HCT116 (cell line): Measurements from ENCODE around the gene CYP27A1. TPM values are rescaled to one million over a fixed set of nuclear protein-coding genes. Genes with fewer than 3 reads are reported as not detected.

Source experiments
- ATAC-seq: fragments of 200-7000 bp; cut with Tn5 transposase; 2 replicates; pipeline ENCODE4 v1.9.1; 2020; ENCODE audit warnings: mild to moderate bottlenecking, moderate library complexity
- BruUV-seq: library from RNA; stranded (reverse); fragments of 400-500 nt; replicated peaks from 2 replicates; lab custom pipeline; 2021; lab: Mats Ljungman, UMichigan
- CTCF ChIA-PET: fragments of 300-600 bp; sonication (Branson Sonifier 250); formaldehyde crosslinking; loops from one replicate; lab custom pipeline; 2021; ENCODE audit warnings: antibody characterized with exemption; lab: Charles Lee
- POLR2A ChIA-PET: fragments of 300-600, 350-600 bp; sonication (Branson Sonifier 250); formaldehyde crosslinking; loops from one replicate; lab custom pipeline; 2021; ENCODE audit warnings: antibody characterized with exemption; lab: Charles Lee
- RAD21 ChIA-PET, 2 experiments: fragments of 300-600 bp; sonication (Branson Sonifier 250); formaldehyde crosslinking; loops; one replicate each; lab custom pipeline; 2023; ENCODE audit warnings: low total read pairs in 2 of 2; ENCODE audit not compliant: uncharacterized antibody in 2 of 2, unreplicated experiment in 2 of 2, low non-redundant PET in 1 of 2; lab: Charles Lee
- DNase-seq: peaks from one replicate; pipeline ENCODE4 v3.0.0-alpha.2; 2010; ENCODE audit warnings: low read depth, low spot score
- H2AFZ ChIP-seq: fragments of 200-600 bp; shearing (Covaris generic), sonication (generic); 2 replicates; pipeline ENCODE4 v1.6.1; 2017; ENCODE audit warnings: low read depth, mixed run types, mixed read lengths, antibody characterized with exemption, low read length; ENCODE audit not compliant: poor library complexity, severe bottlenecking
- H3K27ac ChIP-seq: 2 replicates; pipeline ENCODE4 v1.5.1; 2012; ENCODE audit warnings: low read depth, low read length
- H3K27me3 ChIP-seq: fragments of 200-600 bp; sonication (generic); 2 replicates; pipeline ENCODE4 v1.6.1; 2016; ENCODE audit warnings: mixed run types, low read length, mixed read lengths; ENCODE audit not compliant: insufficient read depth
- H3K36me3 ChIP-seq, 2 experiments: fragments of 200-500 bp in 1 of 2; fragments of 200-600 bp in 1 of 2; sonication (Bioruptor generic) in 1 of 2; sonication (generic) in 1 of 2; 2 replicates each; pipeline versions ENCODE4 v1.5.1 to v1.6.1; 2014 to 2016; ENCODE audit warnings: low read length in 2 of 2, inconsistent platforms in 1 of 2, mixed read lengths in 1 of 2, mixed run types in 1 of 2; ENCODE audit not compliant: insufficient read depth in 2 of 2, control insufficient read depth in 1 of 2
- H3K4me1 ChIP-seq, 2 experiments: fragments of 200-600 bp in 1 of 2; sonication (generic) in 1 of 2; 2 replicates each; pipeline versions ENCODE4 v1.5.1 to v1.6.1; 2012 to 2017; ENCODE audit warnings: low read length in 2 of 2, inconsistent platforms in 1 of 2, mild to moderate bottlenecking in 1 of 2, mixed read lengths in 1 of 2, mixed run types in 1 of 2, moderate library complexity in 1 of 2; ENCODE audit not compliant: insufficient read depth in 2 of 2, control insufficient read depth in 1 of 2
- H3K4me2 ChIP-seq: fragments of 200-600 bp; sonication (generic); 2 replicates; pipeline ENCODE4 v1.6.1; 2017; ENCODE audit warnings: mixed run types, low read length, mixed read lengths
- H3K4me3 ChIP-seq, 2 experiments: fragments of 200-600 bp in 1 of 2; sonication (generic) in 1 of 2; replicated peaks in 1 of 2; 2 replicates each; pipeline ENCODE4 v1.5.1; 2011 to 2016; ENCODE audit warnings: low read length in 2 of 2, control low read depth in 1 of 2, low read depth in 1 of 2, mild to moderate bottlenecking in 1 of 2, mixed read lengths in 1 of 2, mixed run types in 1 of 2
- H3K79me2 ChIP-seq: fragments of 200-600 bp; sonication (generic); 2 replicates; pipeline ENCODE4 v1.6.1; 2017; ENCODE audit warnings: mild to moderate bottlenecking, mixed run types, low read length, moderate library complexity, mixed read lengths; ENCODE audit not compliant: insufficient read depth
- H3K9ac ChIP-seq: fragments of 200-600 bp; sonication (generic); 2 replicates; pipeline ENCODE4 v1.6.1; 2016; ENCODE audit warnings: low read length, mixed read lengths
- H3K9me2 ChIP-seq: fragments of 200-600 bp; sonication (generic), shearing (Covaris generic); 2 replicates; pipeline ENCODE4 v1.6.1; 2017; ENCODE audit warnings: mixed run types, mild to moderate bottlenecking, moderate library complexity; ENCODE audit not compliant: insufficient read depth
- H3K9me3 ChIP-seq, 2 experiments: fragments of 200-500 bp in 1 of 2; fragments of 200-600 bp in 1 of 2; sonication (Bioruptor generic) in 1 of 2; sonication (generic) in 1 of 2; 2 replicates each; pipeline ENCODE4 v1.6.1; 2014 to 2017; ENCODE audit warnings: low read length in 2 of 2, mixed read lengths in 2 of 2, inconsistent platforms in 1 of 2, low read depth in 1 of 2, mild to moderate bottlenecking in 1 of 2, mixed run types in 1 of 2, moderate library complexity in 1 of 2; ENCODE audit not compliant: control insufficient read depth in 1 of 2, insufficient read depth in 1 of 2
- H4K20me1 ChIP-seq: fragments of 200-600 bp; sonication (generic), shearing (Covaris generic); 2 replicates; pipeline ENCODE4 v1.6.1; 2017; ENCODE audit warnings: mixed run types, mild to moderate bottlenecking, moderate library complexity; ENCODE audit not compliant: insufficient read depth
- CBX3 ChIP-seq: IDR thresholded peaks from 2 replicates; pipeline ENCODE4 v1.6.1; 2012; ENCODE audit warnings: low read depth
- CEBPB ChIP-seq: IDR thresholded peaks from 2 replicates; pipeline ENCODE4 v1.6.1; 2012; ENCODE audit warnings: low read depth
- EGR1 ChIP-seq: IDR thresholded peaks from 2 replicates; pipeline ENCODE4 v1.6.1; 2012; ENCODE audit warnings: low read depth
- EZH2phosphoT487 ChIP-seq: fragments of 200-600 bp; IDR thresholded peaks from 2 replicates; pipeline ENCODE4 v1.6.1; 2018; ENCODE audit warnings: antibody characterized with exemption, borderline replicate concordance
- JUND ChIP-seq: IDR thresholded peaks from 2 replicates; pipeline ENCODE4 v1.6.1; 2012
- POLR2A ChIP-seq: IDR thresholded peaks from 2 replicates; pipeline ENCODE4 v1.7.0; 2011; ENCODE audit warnings: borderline replicate concordance; ENCODE audit not compliant: insufficient read depth, insufficient read length; ENCODE audit errors: extremely low read depth
- POLR2AphosphoS5 ChIP-seq: IDR thresholded peaks from 2 replicates; pipeline ENCODE4 v1.6.1; 2011; ENCODE audit warnings: mild to moderate bottlenecking, low read depth, low read length, moderate library complexity
- RAD21 ChIP-seq: IDR thresholded peaks from 2 replicates; pipeline ENCODE4 v1.6.1; 2012; ENCODE audit warnings: low read depth, mild to moderate bottlenecking
- SIN3A ChIP-seq: IDR thresholded peaks from 2 replicates; pipeline ENCODE4 v1.6.1; 2012; ENCODE audit warnings: low read depth
- SP1 ChIP-seq: IDR thresholded peaks from 2 replicates; pipeline ENCODE4 v1.6.1; 2012; ENCODE audit warnings: low read depth
- SRF ChIP-seq: IDR thresholded peaks from 2 replicates; pipeline ENCODE4 v1.6.1; 2012; ENCODE audit warnings: low read depth
- TCF7L2 ChIP-seq: IDR thresholded peaks from 2 replicates; pipeline ENCODE4 v1.7.0; 2011; ENCODE audit warnings: borderline replicate concordance, inconsistent platforms; ENCODE audit not compliant: insufficient read depth, insufficient read length; ENCODE audit errors: extremely low read depth
- YY1 ChIP-seq: IDR thresholded peaks from 2 replicates; pipeline ENCODE4 v1.6.1; 2011; ENCODE audit warnings: low read length, low read depth, moderate library complexity, mild to moderate bottlenecking; ENCODE audit not compliant: insufficient replicate concordance; ENCODE audit errors: extremely low read depth
- ZFX ChIP-seq: fragments of 450-650 bp; IDR thresholded peaks from 2 replicates; pipeline ENCODE4 v1.6.1; 2017
- ZNF274 ChIP-seq: fragments of 200-500 bp; sonication (Bioruptor generic); IDR thresholded peaks from 2 replicates; pipeline ENCODE4 v1.6.1; 2014; ENCODE audit warnings: mild to moderate bottlenecking, low read depth, low read length, inconsistent platforms
- intact Hi-C: fragments of 100-400 bp; cut with micrococcal nuclease; formaldehyde crosslinking; loops from 2 replicates; pipeline ENCODE4 v1.10.0; 2022
- total RNA-seq: library from RNA; stranded (reverse); gene quantifications from one replicate; pipeline ENCODE4 v1.2.1, GENCODE V29; 2021; ENCODE audit not compliant: unreplicated experiment
- TF ChIP-seq, protein P1 (sequence below): IDR thresholded peaks from 2 replicates; pipeline ENCODE4 v1.6.1; 2012
- TF ChIP-seq, protein P2 (sequence below), 3 experiments: fragments of 200-600 bp in 1 of 3; sonication (generic) in 1 of 3; IDR thresholded peaks in 2 of 3; conservative IDR thresholded peaks in 1 of 3; 2 replicates each; pipeline ENCODE4 v1.5.1; 2012 to 2017; ENCODE audit warnings: low read depth in 2 of 3, low read length in 2 of 3, antibody characterized with exemption in 1 of 3, borderline replicate concordance in 1 of 3, control low read depth in 1 of 3, mild to moderate bottlenecking in 1 of 3, mixed read lengths in 1 of 3, mixed run types in 1 of 3, moderate library complexity in 1 of 3; ENCODE audit not compliant: insufficient read depth in 1 of 3
- TF ChIP-seq, protein P3 (sequence below): IDR thresholded peaks from 2 replicates; pipeline ENCODE4 v1.6.1; 2012
- TF ChIP-seq, protein P4 (sequence below): IDR thresholded peaks from 2 replicates; pipeline ENCODE4 v1.6.1; 2012; ENCODE audit warnings: low read depth
- TF ChIP-seq, protein P5 (sequence below): IDR thresholded peaks from 2 replicates; pipeline ENCODE4 v1.6.1; 2011; ENCODE audit warnings: mild to moderate bottlenecking, low read length, moderate library complexity; ENCODE audit not compliant: insufficient replicate concordance; ENCODE audit errors: extremely low read depth

CYP27A1 gene
- total RNA-seq, 1 experiment from 2014 or later = 1.6 TPM

DNA sequence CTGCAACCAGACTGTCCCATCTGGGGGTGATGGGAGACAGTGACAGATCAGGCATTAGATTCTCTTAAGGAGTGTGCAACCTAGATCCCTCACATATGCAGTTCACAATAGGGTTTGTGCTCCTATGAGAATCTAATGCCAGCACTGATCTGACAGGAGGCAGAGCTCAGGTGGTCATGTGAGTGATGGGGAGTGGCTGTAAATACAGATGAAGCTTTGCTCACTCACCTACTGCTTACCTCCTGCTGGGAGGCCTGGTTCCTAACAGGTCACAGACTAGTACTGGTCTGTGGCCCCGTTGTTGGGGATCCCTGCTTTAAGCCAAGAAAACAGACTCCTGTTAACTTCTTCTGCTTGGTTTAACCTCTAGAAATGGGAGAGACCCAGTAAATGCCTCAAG lies 3.2 kb downstream of the CYP27A1 start:
- no peak; the same call in 1 of the 2 replicates for ATAC-seq
- Histone ChIP-seq H3K36me3 (no peaks in the 10 kb centered on the region), H3K9ac (no peak overlapping the region), H3K9me3 (no peaks in the 10 kb centered on the region), H3K79me2 (no peaks in the 10 kb centered on the region), H3K4me3 (no peak overlapping the region), H3K4me2 (no peak overlapping the region), H3K4me1 (no peaks in the 10 kb centered on the region), H3K9me2 (no peaks in the 10 kb centered on the region), H4K20me1 (no peaks in the 10 kb centered on the region), H3K27me3 (no peaks in the 10 kb centered on the region), H3K27ac (no peak overlapping the region), H2AFZ (no peak overlapping the region)
- POLR2A ChIA-PET = no interaction called here
- no peak for DNase-seq
- CTCF ChIA-PET = no interaction called here
- TF ChIP-seq RAD21 (no peak), ZNF274 (no peak), CEBPB (no peak), SP1 (no peak), SRF (no peak), SIN3A (no peak), JUND (no peak), TCF7L2 (no peak), CBX3 (no peak), EZH2phosphoT487 (no peak), YY1 (no peak), POLR2A (no peak), POLR2AphosphoS5 (no peak), ZFX (no peak), EGR1 (no peak)
- TF ChIP-seq, protein P1, sequence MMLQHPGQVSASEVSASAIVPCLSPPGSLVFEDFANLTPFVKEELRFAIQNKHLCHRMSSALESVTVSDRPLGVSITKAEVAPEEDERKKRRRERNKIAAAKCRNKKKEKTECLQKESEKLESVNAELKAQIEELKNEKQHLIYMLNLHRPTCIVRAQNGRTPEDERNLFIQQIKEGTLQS = no peak
- TF ChIP-seq, protein P2, sequence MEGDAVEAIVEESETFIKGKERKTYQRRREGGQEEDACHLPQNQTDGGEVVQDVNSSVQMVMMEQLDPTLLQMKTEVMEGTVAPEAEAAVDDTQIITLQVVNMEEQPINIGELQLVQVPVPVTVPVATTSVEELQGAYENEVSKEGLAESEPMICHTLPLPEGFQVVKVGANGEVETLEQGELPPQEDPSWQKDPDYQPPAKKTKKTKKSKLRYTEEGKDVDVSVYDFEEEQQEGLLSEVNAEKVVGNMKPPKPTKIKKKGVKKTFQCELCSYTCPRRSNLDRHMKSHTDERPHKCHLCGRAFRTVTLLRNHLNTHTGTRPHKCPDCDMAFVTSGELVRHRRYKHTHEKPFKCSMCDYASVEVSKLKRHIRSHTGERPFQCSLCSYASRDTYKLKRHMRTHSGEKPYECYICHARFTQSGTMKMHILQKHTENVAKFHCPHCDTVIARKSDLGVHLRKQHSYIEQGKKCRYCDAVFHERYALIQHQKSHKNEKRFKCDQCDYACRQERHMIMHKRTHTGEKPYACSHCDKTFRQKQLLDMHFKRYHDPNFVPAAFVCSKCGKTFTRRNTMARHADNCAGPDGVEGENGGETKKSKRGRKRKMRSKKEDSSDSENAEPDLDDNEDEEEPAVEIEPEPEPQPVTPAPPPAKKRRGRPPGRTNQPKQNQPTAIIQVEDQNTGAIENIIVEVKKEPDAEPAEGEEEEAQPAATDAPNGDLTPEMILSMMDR (IDR thresholded peaks at IDR 0.05 in 2 of 3, conservative IDR thresholded peaks at IDR 0.05 in 1 of 3; ENCODE audit: borderline replicate concordance in 1 of 3, insufficient read depth in 1 of 3, low read depth in 2 of 3, low read length in 2 of 3) = no peak
- TF ChIP-seq, protein P3, sequence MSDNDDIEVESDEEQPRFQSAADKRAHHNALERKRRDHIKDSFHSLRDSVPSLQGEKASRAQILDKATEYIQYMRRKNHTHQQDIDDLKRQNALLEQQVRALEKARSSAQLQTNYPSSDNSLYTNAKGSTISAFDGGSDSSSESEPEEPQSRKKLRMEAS = no peak
- TF ChIP-seq, protein P4, sequence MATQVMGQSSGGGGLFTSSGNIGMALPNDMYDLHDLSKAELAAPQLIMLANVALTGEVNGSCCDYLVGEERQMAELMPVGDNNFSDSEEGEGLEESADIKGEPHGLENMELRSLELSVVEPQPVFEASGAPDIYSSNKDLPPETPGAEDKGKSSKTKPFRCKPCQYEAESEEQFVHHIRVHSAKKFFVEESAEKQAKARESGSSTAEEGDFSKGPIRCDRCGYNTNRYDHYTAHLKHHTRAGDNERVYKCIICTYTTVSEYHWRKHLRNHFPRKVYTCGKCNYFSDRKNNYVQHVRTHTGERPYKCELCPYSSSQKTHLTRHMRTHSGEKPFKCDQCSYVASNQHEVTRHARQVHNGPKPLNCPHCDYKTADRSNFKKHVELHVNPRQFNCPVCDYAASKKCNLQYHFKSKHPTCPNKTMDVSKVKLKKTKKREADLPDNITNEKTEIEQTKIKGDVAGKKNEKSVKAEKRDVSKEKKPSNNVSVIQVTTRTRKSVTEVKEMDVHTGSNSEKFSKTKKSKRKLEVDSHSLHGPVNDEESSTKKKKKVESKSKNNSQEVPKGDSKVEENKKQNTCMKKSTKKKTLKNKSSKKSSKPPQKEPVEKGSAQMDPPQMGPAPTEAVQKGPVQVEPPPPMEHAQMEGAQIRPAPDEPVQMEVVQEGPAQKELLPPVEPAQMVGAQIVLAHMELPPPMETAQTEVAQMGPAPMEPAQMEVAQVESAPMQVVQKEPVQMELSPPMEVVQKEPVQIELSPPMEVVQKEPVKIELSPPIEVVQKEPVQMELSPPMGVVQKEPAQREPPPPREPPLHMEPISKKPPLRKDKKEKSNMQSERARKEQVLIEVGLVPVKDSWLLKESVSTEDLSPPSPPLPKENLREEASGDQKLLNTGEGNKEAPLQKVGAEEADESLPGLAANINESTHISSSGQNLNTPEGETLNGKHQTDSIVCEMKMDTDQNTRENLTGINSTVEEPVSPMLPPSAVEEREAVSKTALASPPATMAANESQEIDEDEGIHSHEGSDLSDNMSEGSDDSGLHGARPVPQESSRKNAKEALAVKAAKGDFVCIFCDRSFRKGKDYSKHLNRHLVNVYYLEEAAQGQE = no peak
- TF ChIP-seq, protein P5, sequence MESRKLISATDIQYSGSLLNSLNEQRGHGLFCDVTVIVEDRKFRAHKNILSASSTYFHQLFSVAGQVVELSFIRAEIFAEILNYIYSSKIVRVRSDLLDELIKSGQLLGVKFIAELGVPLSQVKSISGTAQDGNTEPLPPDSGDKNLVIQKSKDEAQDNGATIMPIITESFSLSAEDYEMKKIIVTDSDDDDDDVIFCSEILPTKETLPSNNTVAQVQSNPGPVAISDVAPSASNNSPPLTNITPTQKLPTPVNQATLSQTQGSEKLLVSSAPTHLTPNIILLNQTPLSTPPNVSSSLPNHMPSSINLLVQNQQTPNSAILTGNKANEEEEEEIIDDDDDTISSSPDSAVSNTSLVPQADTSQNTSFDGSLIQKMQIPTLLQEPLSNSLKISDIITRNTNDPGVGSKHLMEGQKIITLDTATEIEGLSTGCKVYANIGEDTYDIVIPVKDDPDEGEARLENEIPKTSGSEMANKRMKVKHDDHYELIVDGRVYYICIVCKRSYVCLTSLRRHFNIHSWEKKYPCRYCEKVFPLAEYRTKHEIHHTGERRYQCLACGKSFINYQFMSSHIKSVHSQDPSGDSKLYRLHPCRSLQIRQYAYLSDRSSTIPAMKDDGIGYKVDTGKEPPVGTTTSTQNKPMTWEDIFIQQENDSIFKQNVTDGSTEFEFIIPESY = no peak
- RAD21 ChIA-PET = no interaction called here
- BruUV-seq = no TSS peak
- intact Hi-C loops = no loop called here
